ENCODE measurements around the gene SLC2A4.

The SLC2A4 gene

GRCh38 chr17:7253082-7253481 lies 28.4 kb upstream of the SLC2A4 start:
- TF ChIP-seq CTCF (IDR thresholded peaks at IDR 0.05; ENCODE audit: extremely low read depth, insufficient read depth, missing control alignments) = no peak
- in situ Hi-C loops (cut with MboI; ENCODE audit: low pct_unique_long_range_greater_than_20kb, low sequenced_read_pairs, unreplicated experiment) = no loop called here
- DNase-seq (ENCODE audit: low spot score) = no peak

- in situ Hi-C loops (cut with MboI; ENCODE audit: low pct_unique_long_range_greater_than_20kb, low sequenced_read_pairs, unreplicated experiment) = no loop called here
- DNase-seq (ENCODE audit: low spot score) = no peak
- no peak for TF ChIP-seq CTCF (IDR thresholded peaks at IDR 0.05; ENCODE audit: extremely low read depth, insufficient read depth, missing control alignments)
These were observed 27.0 kb upstream of the SLC2A4 start for GRCh38 chr17:7254511-7254910.

GRCh38 chr17:7256766-7257456 lies 24.6 kb upstream of the SLC2A4 start:
- TF ChIP-seq CTCF (IDR thresholded peaks at IDR 0.05; ENCODE audit: extremely low read depth, insufficient read depth, missing control alignments) = no peak
- in situ Hi-C loops (cut with MboI; ENCODE audit: low pct_unique_long_range_greater_than_20kb, low sequenced_read_pairs, unreplicated experiment) = no loop called here
- DNase-seq (ENCODE audit: low spot score) = no peak

- TF ChIP-seq CTCF (IDR thresholded peaks at IDR 0.05; ENCODE audit: extremely low read depth, insufficient read depth, missing control alignments) = no peak
- DNase-seq (ENCODE audit: low spot score) = no peak
- in situ Hi-C loops (cut with MboI; ENCODE audit: low pct_unique_long_range_greater_than_20kb, low sequenced_read_pairs, unreplicated experiment) = no loop called here
These were observed 22.6 kb upstream of the SLC2A4 start for GRCh38 chr17:7258731-7259554.

- no peak for DNase-seq (ENCODE audit: low spot score)
- in situ Hi-C loops (cut with MboI; ENCODE audit: low pct_unique_long_range_greater_than_20kb, low sequenced_read_pairs, unreplicated experiment) = no loop called here
- TF ChIP-seq CTCF (IDR thresholded peaks at IDR 0.05; ENCODE audit: extremely low read depth, insufficient read depth, missing control alignments) = no peak
These were observed 22.0 kb upstream of the SLC2A4 start for GRCh38 chr17:7259555-7259889.

- TF ChIP-seq CTCF (IDR thresholded peaks at IDR 0.05; ENCODE audit: extremely low read depth, insufficient read depth, missing control alignments) = no peak
- in situ Hi-C loops (cut with MboI; ENCODE audit: low pct_unique_long_range_greater_than_20kb, low sequenced_read_pairs, unreplicated experiment) = no loop called here
- no peak for DNase-seq (ENCODE audit: low spot score)
These were observed 21.4 kb upstream of the SLC2A4 start for GRCh38 chr17:7260151-7260550.
